Uterus (tissue), 2 donors: Measurements from ENCODE around the gene LYSMD2.

ENCODE experiments used
- CTCF ChIP-seq, 4 experiments: fragments of 200-600 bp in 2 of 4; fragments of 450-650 bp in 2 of 4; sonication (generic) in 2 of 4; IDR thresholded peaks; one replicate each; pipeline ENCODE4 v1.5.1; 2016 to 2019; ENCODE audit warnings: antibody characterized with exemption in 4 of 4, mild to moderate bottlenecking in 2 of 4, moderate library complexity in 1 of 4
- POLR2A ChIP-seq, 2 donors: fragments of 450-650 bp; IDR thresholded peaks; one replicate each; pipeline ENCODE4 v1.6.1; 2016; ENCODE audit warnings: antibody characterized with exemption in 2 of 2, mild to moderate bottlenecking in 1 of 2, moderate library complexity in 1 of 2

GRCh38 chr15:51768018-51768417 lies 30.6 kb upstream of the LYSMD2 start:
- TF ChIP-seq POLR2A (IDR thresholded peaks at IDR 0.05) (no peak), CTCF (IDR thresholded peaks at IDR 0.05) (no peak)
